SJSA1 (cell line): ENCODE measurements around the gene NCMAP. TPM values are rescaled to one million over a fixed set of nuclear protein-coding genes. Genes with fewer than 3 reads are reported as not detected.

ENCODE experiments used
- total RNA-seq: library from RNA; depleted of rRNA; stranded (reverse); fragments of >200 nt; shearing (Covaris generic); gene quantifications from 2 replicates; pipeline ENCODE4 v1.2.3, GENCODE V29; 2014; rRNA removed

The NCMAP gene
- total RNA-seq, 1 experiment from 2014 or later = 0.05 TPM

Other genes starting within 250 kb of the NCMAP start
- not detected in 2 replicates for gene GRHL3, start 236.7 kb upstream of the NCMAP start, total RNA-seq
- gene STPG1, start 142.3 kb upstream of the NCMAP start, total RNA-seq = 16.5 and 17.5 TPM in 2 replicates
- gene NIPAL3, start 140.3 kb upstream of the NCMAP start, total RNA-seq = 25.6 and 44.2 TPM in 2 replicates
- 13.4 and 17.7 TPM in 2 replicates for gene RCAN3, start 53.3 kb upstream of the NCMAP start, total RNA-seq
- 30.1 and 35.9 TPM in 2 replicates for gene SRRM1, start 87.2 kb downstream of the NCMAP start, total RNA-seq
- gene CLIC4, start 189.4 kb downstream of the NCMAP start, total RNA-seq = 381 and 457 TPM in 2 replicates